GM12801 (cell line): ENCODE results near the gene ARHGAP26.

Source experiments
- CTCF ChIP-seq: IDR thresholded peaks from one replicate; pipeline ENCODE4 v1.5.1; 2011; ENCODE audit warnings: control low read depth; ENCODE audit not compliant: insufficient read length; ENCODE audit errors: extremely low read depth

ARHGAP26 gene

GRCh38 chr5:142870532-142871362 is 100.6 kb downstream of the ARHGAP26 start:
- no peak for TF ChIP-seq CTCF

- no peak for TF ChIP-seq CTCF
These were observed 101.4 kb downstream of the ARHGAP26 start for GRCh38 chr5:142871363-142872193.

- TF ChIP-seq CTCF: no peak
These were observed 102.0 kb downstream of the ARHGAP26 start for GRCh38 chr5:142872217-142872616.

GRCh38 chr5:142872795-142873194 is 102.6 kb downstream of the ARHGAP26 start:
- TF ChIP-seq CTCF: no peak

- TF ChIP-seq CTCF: no peak
These were observed 103.7 kb downstream of the ARHGAP26 start for GRCh38 chr5:142873831-142874230.

- TF ChIP-seq CTCF: no peak
These were observed 104.4 kb downstream of the ARHGAP26 start for GRCh38 chr5:142874540-142874939.

GRCh38 chr5:142875936-142876335 is 105.8 kb downstream of the ARHGAP26 start:
- no peak for TF ChIP-seq CTCF
